Measurements from ENCODE around the gene CDK14. TPM values are rescaled to one million over a fixed set of nuclear protein-coding genes. Genes with fewer than 3 reads are reported as not detected.

Gene CDK14
- total and polyA plus RNA-seq, 2 donors, result 8.8 to 78.5 TPM

DNA sequence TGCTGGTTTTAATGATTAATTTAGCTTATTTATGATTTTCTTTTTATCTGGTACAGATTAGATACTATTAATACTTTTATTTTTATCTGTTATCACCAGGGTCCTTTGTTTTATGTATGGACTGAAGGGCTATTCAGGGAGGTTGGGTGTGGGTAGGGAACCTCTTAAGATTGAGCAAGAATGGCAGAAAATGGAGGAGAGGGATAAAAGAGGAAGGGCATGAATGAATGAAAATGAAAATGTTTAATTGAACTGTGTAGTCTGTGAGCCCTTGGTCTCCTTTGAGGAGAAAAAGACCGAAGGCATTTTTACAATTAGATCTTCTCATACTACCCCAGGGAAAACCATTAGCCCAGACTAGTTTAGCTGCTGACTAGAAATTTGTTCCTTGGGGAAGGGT, 93.1 kb downstream of the CDK14 start:
- WGBS, result 86% methylated on average over 1 of the region's 1 CpG
- H3K36me3 ChIP-seq (ENCODE audit: insufficient read depth), result no peaks in the 10 kb centered on the region
- no peaks in the 10 kb centered on the region for H3K4me1 ChIP-seq (ENCODE audit: insufficient read depth)
- no peak overlapping the region for H3K27ac ChIP-seq (ENCODE audit: low read depth)
- H3K4me3 ChIP-seq (ENCODE audit: low read depth, low read length), result no peak overlapping the region
- DNase-seq (ENCODE audit: extremely low spot score), result no peak

DNA sequence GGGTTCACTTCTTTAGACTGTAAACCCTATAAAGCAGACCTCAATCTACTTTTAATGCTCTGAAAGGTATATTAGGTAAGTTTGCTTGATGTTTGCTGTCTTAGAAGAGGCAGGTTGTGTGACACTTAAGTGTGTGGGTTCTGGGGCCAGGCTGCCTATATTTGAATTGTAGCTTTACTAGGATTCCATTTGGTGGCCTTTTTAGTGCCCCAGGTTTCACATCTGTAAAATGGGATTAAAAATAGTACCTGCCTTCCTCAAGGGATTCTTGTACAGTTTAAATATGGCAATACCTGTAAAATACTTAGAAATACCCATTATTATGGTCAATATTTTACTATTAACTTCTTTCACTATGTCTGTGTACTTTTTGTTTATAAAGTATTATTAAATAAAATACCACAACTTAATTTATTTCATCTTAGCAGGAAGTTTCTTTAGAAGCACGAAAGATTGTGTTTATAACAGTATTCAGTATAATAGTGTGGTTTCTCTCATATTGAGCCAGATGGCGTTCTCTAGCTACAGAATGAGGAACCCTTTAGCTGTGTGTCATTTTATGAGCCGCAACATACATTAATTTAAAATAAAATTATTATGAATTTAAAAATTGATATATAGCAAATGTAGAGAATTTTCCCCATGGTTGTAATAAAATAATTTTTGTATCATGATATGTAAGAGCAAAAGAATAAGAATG, 94.2 kb downstream of the CDK14 start:
- no peaks in the 10 kb centered on the region for H3K36me3 ChIP-seq (ENCODE audit: insufficient read depth)
- no peak overlapping the region for H3K4me3 ChIP-seq (ENCODE audit: low read depth, low read length)
- no peak overlapping the region for H3K27ac ChIP-seq (ENCODE audit: low read depth)
- DNase-seq (ENCODE audit: extremely low spot score), result no peak
- no peaks in the 10 kb centered on the region for H3K4me1 ChIP-seq (ENCODE audit: insufficient read depth)
- WGBS, result 77% methylated on average over 3 of the region's 3 CpGs

DNA sequence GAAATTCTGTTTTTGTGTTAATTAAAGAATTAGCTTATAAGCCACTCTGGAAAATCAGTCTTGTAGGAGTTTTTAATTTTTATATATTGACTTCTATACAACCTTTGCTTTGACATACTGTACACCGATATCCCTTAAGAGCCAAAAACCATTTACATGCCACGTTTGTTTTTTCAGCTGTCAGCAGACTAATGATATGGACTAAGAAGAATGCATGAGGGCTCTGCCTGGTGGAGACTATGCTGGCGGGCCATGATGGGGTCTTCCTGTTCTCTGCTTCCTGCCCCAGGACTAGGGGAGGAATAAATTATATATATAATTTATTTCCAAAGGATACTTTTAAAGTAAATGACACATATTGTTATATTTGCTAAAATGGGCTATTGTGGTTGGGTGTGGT, 96.3 kb downstream of the CDK14 start:
- 65% methylated on average over 3 of the region's 3 CpGs for WGBS
- DNase-seq (ENCODE audit: extremely low spot score), result no peak
- H3K4me3 ChIP-seq (ENCODE audit: low read depth, low read length), result no peak overlapping the region
- no peak overlapping the region for H3K27ac ChIP-seq (ENCODE audit: low read depth)
- no peaks in the 10 kb centered on the region for H3K36me3 ChIP-seq (ENCODE audit: insufficient read depth)
- H3K4me1 ChIP-seq (ENCODE audit: insufficient read depth), result no peaks in the 10 kb centered on the region

DNA sequence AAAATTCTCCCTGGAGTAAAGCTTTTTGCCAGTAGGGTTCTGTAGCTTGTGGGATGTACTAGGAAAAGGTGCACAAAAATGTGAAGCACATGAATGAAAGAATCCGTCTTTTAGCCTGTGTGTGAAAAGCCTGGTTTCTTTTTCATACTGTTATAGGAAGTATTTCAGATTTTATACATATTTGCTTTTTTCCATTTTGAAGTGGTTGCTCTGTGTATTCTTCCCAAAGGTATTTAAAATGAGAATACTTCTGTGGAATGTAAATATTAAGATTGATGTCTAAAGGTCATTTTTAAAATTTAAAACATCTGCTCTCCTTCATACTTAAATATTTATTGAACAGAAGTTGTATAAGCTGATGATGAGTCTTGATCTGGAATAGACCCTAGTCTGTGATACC, 96.8 kb downstream of the CDK14 start:
- Histone ChIP-seq H3K4me1 (ENCODE audit: insufficient read depth) (no peaks in the 10 kb centered on the region), H3K4me3 (ENCODE audit: low read depth, low read length) (no peak overlapping the region), H3K36me3 (ENCODE audit: insufficient read depth) (no peaks in the 10 kb centered on the region), H3K27ac (ENCODE audit: low read depth) (no peak overlapping the region)
- 92% methylated on average over 1 of the region's 1 CpG for WGBS
- DNase-seq (ENCODE audit: extremely low spot score), result no peak

DNA sequence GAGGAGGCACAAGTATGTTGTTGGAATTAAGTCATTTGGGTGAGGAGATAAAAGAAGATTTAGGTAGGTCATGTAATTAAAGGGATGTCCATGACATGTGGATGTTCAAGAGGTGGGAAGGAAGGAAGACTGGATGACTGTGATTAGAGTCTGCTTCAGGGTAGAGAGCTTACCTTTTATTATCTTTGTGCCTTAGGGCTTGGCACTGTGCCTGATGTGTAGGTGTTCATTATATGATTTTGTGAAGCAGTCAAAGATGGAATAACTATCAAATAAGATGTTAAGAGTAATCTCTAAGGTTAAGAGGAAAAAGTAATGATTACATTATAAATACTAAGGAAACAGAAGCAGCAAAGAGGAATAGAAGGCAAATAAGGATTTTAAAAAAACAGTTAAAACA, 97.8 kb downstream of the CDK14 start:
- Histone ChIP-seq H3K4me1 (ENCODE audit: insufficient read depth) (no peaks in the 10 kb centered on the region), H3K27ac (ENCODE audit: low read depth) (no peak overlapping the region), H3K4me3 (ENCODE audit: low read depth, low read length) (no peak overlapping the region), H3K36me3 (ENCODE audit: insufficient read depth) (no peaks in the 10 kb centered on the region)
- DNase-seq (ENCODE audit: extremely low spot score), result no peak

DNA sequence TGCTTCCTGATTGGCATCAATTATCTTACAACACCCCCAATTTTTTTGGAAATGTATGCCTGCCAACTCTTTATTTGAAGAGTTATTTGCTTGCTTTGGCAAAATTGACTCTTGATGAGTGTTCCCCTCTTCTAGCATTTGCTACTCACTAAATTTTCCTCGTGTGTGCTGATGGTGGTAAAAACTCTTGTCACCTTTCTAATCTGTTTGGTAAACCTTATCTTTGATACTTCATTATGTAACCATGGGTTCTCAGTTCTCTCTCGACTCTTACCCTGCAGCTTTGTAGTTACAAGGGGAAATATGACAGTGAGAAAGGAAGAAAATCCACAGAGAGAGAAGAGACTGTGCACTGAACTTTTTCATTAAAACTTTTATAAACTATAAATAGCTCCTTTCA, 102.5 kb downstream of the CDK14 start:
- no peaks in the 10 kb centered on the region for H3K36me3 ChIP-seq (ENCODE audit: insufficient read depth)
- DNase-seq (ENCODE audit: extremely low spot score), result no peak
- H3K4me1 ChIP-seq (ENCODE audit: insufficient read depth), result no peaks in the 10 kb centered on the region
- no peak overlapping the region for H3K4me3 ChIP-seq (ENCODE audit: low read depth, low read length)
- H3K27ac ChIP-seq (ENCODE audit: low read depth), result no peak overlapping the region
- 45% methylated on average over 2 of the region's 2 CpGs for WGBS

DNA sequence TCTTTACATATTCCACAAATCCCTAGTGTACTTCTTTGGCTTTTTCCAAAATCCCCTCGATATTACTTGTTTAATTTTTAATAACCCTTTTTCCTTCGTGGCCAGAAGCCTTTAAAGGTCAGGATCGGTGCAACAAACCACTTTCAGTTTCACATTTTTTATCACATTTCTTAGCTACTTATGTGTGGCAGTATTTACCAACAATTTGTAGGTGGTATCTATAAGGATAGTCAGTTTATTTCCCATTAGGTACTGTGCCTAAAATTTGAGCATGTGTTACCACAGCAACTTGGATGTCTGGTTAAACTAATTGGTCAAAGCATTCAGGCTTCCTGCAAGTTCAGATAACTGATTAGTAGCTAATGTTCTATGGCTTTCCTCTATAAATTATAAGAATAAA, 104.9 kb downstream of the CDK14 start:
- no peak for DNase-seq (ENCODE audit: extremely low spot score)
- WGBS, result 50% methylated on average over 3 of the region's 3 CpGs
- no peak overlapping the region for H3K27ac ChIP-seq (ENCODE audit: low read depth)
- H3K4me3 ChIP-seq (ENCODE audit: low read depth, low read length), result peak overlapping the region; percentile 42
- H3K4me1 ChIP-seq (ENCODE audit: insufficient read depth), result no peaks in the 10 kb centered on the region
- H3K36me3 ChIP-seq (ENCODE audit: insufficient read depth), result no peaks in the 10 kb centered on the region

DNA sequence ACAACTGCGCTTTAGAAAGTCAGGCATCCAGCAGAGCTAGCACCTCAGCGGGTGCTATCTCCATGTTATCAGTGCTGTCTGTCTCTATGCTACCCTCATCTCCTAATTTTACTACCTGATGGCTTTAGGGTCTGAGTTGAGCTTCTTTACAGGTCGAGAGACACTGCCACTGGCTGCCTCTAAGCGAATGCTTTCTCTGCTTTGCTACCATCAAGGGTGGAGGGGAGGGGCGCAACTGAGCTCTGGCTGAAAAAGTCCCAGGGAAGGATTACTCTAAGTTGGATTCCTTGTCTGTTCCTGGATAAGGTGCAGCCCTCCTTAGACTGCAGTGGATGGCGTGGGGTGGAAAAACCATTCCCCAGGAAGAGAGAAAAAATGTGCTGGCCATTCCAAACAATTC, 105.7 kb downstream of the CDK14 start:
- Histone ChIP-seq H3K27ac (ENCODE audit: low read depth) (no peak overlapping the region), H3K4me3 (ENCODE audit: low read depth, low read length) (no peak overlapping the region), H3K36me3 (ENCODE audit: insufficient read depth) (no peaks in the 10 kb centered on the region), H3K4me1 (ENCODE audit: insufficient read depth) (no peaks in the 10 kb centered on the region)
- 88% methylated on average over 6 of the region's 6 CpGs for WGBS
- DNase-seq (ENCODE audit: extremely low spot score), result no peak

DNA sequence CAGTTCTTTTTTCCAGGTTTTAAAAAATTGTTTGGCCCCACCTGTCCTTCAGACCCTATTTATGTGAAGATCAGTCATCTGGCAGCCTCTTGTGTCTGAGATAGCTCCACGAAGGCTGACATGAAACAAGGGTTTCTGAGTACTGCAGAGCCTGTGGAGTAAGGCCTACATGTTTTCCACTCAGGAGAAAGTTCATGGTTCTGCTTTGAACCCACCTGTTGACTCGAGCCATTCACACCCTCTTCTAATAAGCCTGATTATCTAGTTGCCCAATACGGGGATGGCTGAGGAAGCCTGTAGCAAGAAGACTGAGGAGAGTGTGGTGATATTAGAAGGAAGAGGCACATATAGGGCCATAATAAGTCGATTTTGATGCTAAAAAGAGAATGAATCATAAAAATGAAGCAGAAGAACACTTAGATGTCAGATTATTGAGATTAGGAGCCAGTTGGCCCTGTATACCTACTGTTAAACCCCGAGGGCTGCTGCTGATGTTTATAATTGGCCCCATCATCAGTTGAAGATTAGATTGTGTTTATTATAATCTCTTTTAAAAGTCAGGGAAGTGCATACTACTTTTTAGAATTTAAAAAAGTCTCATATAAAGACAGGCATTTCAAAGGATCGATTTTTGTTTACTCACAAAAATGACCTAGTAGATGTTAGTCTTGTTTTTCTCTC, 109.4 kb downstream of the CDK14 start:
- 54% methylated on average over 6 of the region's 6 CpGs for WGBS
- H3K4me3 ChIP-seq (ENCODE audit: low read depth, low read length), result no peak overlapping the region
- DNase-seq (ENCODE audit: extremely low spot score), result no peak
- H3K36me3 ChIP-seq (ENCODE audit: insufficient read depth), result no peaks in the 10 kb centered on the region
- no peaks in the 10 kb centered on the region for H3K4me1 ChIP-seq (ENCODE audit: insufficient read depth)
- H3K27ac ChIP-seq (ENCODE audit: low read depth), result no peak overlapping the region

DNA sequence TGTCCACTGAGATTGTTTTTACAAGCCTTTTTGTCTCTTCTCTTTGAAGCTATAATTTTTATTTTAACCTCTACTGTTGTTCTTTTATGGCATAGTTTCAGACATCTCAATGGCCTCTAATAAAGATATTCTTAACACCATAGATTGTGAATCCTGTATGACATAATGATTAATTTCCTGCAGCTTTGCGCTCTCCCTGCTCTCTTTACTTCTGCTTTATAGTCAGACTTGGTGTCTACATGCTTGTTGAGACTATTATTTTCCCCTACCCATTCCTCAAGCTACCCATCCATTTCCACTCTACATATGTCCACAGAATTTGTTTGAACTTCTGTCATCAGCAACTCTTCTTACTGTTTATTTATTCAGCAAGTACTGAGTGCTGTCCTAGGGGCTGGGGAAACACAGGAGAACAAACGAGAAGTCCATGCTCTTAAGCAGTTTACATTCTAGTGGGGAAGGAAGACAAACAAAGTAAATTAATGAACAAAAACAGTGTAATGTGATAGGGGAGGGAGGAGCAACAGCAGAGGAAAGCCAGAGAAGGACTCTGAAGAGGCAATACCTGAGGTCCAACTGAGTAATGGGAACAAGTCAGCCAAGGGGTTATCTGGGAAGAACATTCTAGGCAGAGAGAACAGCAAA, 110.1 kb downstream of the CDK14 start:
- no peaks in the 10 kb centered on the region for H3K4me1 ChIP-seq (ENCODE audit: insufficient read depth)
- DNase-seq (ENCODE audit: extremely low spot score), result no peak
- H3K27ac ChIP-seq (ENCODE audit: low read depth), result no peak overlapping the region
- no peaks in the 10 kb centered on the region for H3K36me3 ChIP-seq (ENCODE audit: insufficient read depth)
- WGBS, result 62% methylated on average over 2 of the region's 2 CpGs
- H3K4me3 ChIP-seq (ENCODE audit: low read depth, low read length), result no peak overlapping the region

DNA sequence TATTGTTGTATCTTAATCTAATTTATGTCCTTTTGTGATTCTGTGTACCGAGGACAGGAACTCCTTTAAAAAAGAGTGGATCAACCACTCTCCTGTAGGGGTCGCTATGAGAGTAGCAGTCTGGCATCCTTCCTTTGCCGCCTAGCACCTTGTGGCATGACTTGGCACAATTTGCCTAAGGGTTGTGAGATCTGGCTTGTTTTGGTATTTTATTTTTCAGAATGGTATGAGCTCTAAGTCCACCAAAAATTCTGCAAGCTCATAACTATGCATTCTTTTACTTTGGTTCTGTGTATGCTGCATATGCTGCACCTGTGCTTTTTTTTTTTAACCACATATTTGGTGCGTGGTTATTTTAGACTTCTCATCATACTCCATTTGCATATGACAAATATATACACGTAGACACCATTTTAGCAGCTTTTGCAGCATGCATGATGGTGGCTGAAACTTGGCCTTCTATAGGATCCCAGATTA, 112.8 kb downstream of the CDK14 start:
- no peak overlapping the region for H3K27ac ChIP-seq (ENCODE audit: low read depth)
- no peak overlapping the region for H3K4me3 ChIP-seq (ENCODE audit: low read depth, low read length)
- no peak for DNase-seq (ENCODE audit: extremely low spot score)
- H3K36me3 ChIP-seq (ENCODE audit: insufficient read depth), result no peaks in the 10 kb centered on the region
- 77% methylated on average over 5 of the region's 5 CpGs for WGBS
- no peaks in the 10 kb centered on the region for H3K4me1 ChIP-seq (ENCODE audit: insufficient read depth)

DNA sequence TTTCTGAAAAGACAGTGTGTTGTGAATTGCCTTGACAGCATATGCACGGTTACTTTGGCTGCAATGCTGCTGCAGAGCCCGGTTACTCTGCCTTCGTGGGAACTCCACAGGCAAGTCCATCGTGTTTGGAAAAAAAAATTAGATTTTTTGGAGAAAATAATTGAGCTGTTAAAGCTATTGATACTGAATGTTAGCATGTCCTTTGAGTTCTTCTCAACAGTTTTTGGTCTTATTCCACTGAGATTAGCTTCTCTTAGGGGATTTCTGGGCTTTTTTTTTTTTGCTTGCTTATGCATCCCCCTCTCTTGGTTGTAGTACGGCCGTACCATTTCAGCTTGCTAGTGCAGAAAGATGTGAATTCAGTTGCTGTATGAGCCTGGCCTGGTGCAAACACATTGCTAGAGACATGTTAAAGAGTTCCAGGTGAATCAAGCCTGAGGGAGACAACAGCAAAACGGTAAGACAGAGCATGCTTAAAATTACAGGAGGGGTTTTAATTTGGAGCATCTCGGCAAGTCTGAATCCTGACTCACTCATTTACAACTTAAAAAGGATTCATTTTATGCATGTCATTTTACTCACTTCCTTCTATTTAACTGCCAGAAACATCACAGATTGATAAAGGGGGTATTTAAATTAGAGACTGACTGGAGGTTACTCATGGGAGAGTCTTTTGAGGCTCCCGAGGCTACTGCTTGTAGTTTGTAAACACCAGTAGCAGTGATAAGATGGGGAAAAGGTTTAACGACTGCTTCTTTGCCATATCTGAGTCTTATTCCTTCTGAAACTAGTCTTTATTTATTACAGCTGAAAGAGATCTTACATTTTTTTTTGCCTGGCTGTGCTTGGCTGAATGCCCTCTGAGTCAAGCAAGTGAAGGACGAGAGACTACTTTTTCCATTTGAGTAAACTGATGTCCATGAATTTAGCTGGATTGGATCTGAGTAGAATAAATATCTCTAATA, 113.7 kb downstream of the CDK14 start:
- WGBS, result 47% methylated on average over 11 of the region's 11 CpGs

DNA sequence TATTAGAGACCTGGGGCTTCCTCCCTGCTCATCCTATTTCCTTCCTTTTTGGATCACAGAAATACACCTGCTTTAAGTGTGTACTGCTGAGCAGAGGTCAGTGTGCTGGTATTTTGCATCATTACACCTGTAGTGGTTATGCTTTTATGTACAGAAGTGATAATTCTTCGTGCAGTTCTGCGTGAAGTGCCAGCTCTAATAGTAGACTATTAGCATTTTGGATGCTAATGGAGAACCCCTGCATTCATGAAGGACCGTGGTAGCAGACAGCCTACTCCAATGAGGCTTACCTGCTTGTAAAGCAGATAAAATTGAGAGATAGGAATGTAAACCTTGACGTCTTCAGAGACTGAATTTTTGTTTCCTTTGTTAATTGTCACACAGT, 114.3 kb downstream of the CDK14 start:
- Histone ChIP-seq H3K4me3 (ENCODE audit: low read depth, low read length) (no peak overlapping the region), H3K27ac (ENCODE audit: low read depth) (no peak overlapping the region), H3K36me3 (ENCODE audit: insufficient read depth) (no peaks in the 10 kb centered on the region), H3K4me1 (ENCODE audit: insufficient read depth) (no peaks in the 10 kb centered on the region)
- no peak for DNase-seq (ENCODE audit: extremely low spot score)
- WGBS, result 83% methylated on average over 4 of the region's 4 CpGs

More for the DNA sequence above, 113.7 kb downstream of the CDK14 start:
- Histone ChIP-seq H3K36me3 (ENCODE audit: insufficient read depth) (no peaks in the 10 kb centered on the region), H3K4me3 (ENCODE audit: low read depth, low read length) (no peak overlapping the region), H3K27ac (ENCODE audit: low read depth) (no peak overlapping the region), H3K4me1 (ENCODE audit: insufficient read depth) (no peaks in the 10 kb centered on the region)
- no peak for DNase-seq (ENCODE audit: extremely low spot score)
